Activated naive CD4-positive, alpha-beta T cell treated with anti-CD3 and anti-CD28 coated beads for 36 hours (primary cell): ENCODE results near the gene ZNF585A. TPM values are rescaled to one million over a fixed set of nuclear protein-coding genes. Genes with fewer than 3 reads are reported as not detected.
"Not testable (repeated sequence)": the region's sequence is repeated elsewhere in the genome, so short reads cannot be mapped to it uniquely, and the experiment has no call there.

Experiments used
- CTCF ChIA-PET: fragments of 350-600 bp; sonication (Branson Sonifier 250); formaldehyde crosslinking; loops from one replicate; lab custom pipeline; 2021; ENCODE audit warnings: antibody characterized with exemption; lab: Charles Lee
- DNase-seq: peaks from one replicate; pipeline ENCODE4 v3.0.0-alpha.2; 2020
- H3K27ac Mint-ChIP-seq: one replicate; pipeline ENCODE4 v1.8.0; 2021; ENCODE audit warnings: mild to moderate bottlenecking, mixed read lengths
- H3K27me3 Mint-ChIP-seq: one replicate; pipeline ENCODE4 v1.8.0; 2021; ENCODE audit warnings: low read depth, mixed read lengths
- H3K36me3 Mint-ChIP-seq: one replicate; pipeline ENCODE4 v1.8.0; 2021; ENCODE audit warnings: low read depth, mixed read lengths
- H3K4me1 Mint-ChIP-seq: one replicate; pipeline ENCODE4 v1.8.0; 2021; ENCODE audit warnings: low read depth, mixed read lengths
- H3K4me3 Mint-ChIP-seq: one replicate; pipeline ENCODE4 v1.8.0; 2021; ENCODE audit warnings: mild to moderate bottlenecking, moderate library complexity, mixed read lengths
- H3K9me3 Mint-ChIP-seq: one replicate; pipeline ENCODE4 v1.8.0; 2021; ENCODE audit warnings: mixed read lengths
- intact Hi-C: fragments of 100-400 bp; cut with micrococcal nuclease; formaldehyde crosslinking; loops from one replicate; pipeline ENCODE4 v1.15.1; 2023
- total RNA-seq, 2 experiments: library from RNA; stranded (reverse); gene quantifications; one replicate each; pipeline ENCODE4 v1.2.3, GENCODE V29; 2021

Gene ZNF585A
- 1 to 10 TPM; 8.9 to 9.1 TPM for total RNA-seq

DNA sequence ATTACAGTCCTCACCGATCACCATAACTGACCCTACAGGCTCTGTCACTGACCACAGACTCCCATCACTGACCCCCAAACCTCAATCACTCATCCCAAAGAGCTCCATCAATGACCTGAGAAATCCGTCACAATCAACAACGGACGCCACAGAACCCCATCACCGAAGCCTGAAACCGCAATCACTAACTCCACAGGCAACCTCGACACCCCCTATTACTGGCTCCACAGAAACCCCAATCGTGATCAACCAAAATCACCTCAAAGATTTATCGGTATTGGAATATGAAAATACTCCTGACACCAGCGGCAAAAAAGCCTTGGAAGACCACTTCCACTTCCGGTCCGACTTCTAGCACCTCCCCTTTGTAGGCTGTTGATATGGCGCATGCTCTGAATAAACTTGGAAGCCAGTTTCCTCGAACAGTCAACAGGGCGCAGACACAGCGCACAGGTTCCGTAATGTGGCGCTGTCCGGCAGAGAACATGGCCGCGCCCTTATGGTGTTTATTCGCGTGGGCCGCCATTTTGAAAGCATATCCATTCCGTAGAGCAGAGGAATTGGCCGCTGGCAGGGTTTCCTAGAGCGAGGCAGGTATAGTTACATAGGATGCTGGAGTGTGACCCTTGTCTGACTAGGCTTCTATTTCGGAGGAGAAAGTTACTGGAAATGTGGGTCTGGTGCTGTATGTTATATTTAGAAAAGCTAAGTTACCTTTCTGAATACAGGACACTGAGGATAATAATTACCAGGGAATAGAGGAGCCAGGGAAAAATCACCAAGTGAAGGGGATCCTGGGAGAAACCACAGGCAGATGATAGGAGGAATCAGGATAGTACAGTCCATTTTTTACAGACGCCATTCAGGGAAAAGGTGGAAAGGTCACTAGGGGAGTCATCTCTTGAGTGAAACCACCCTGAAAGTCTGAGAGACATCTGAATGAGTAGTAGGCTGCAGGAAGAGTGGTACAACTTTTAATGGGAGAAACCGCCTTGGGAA, at the start of gene ZNF585A:
Gene ZNF585A, minus strand, starts transcription at position 328 of the 999 bp plus-strand sequence. CDS start 2,785 bp downstream, outside the sequence.
- Mint-ChIP-seq H3K36me3 (peaks cover 30% of the 10 kb centered on the region), H3K4me1 (no peaks in the 10 kb centered on the region), H3K27ac (no peak within 1 kb of the TSS), H3K4me3 (no peak within 1 kb of the TSS), H3K27me3 (no peaks in the 10 kb centered on the region), H3K9me3 (peaks cover 29% of the 10 kb centered on the region)
- peak; percentile 92 for DNase-seq
- CTCF ChIA-PET, result interaction anchor here (0.6 kb wide), 1 partner anchor 8 kb away, joined by 5 read pairs; no protein-coding TSS in a partner anchor
- intact Hi-C loops, result loop anchor here (1.0 to 10.0 kb wide), 8 partner anchors 38 to 684 kb away; partner anchors contain the start of genes ZNF345, ZNF383, ZNF420 and ZNF527

- CTCF ChIA-PET, result interaction anchor here (0.6 kb wide), 1 partner anchor 9 kb away, joined by 6 read pairs; no protein-coding TSS in a partner anchor
- H3K27ac Mint-ChIP-seq, result no peak overlapping the region
- H3K4me3 Mint-ChIP-seq, result no peak overlapping the region
- no peak for DNase-seq
- no peaks in the 10 kb centered on the region for H3K27me3 Mint-ChIP-seq
- H3K36me3 Mint-ChIP-seq, result peaks cover 65% of the 10 kb centered on the region
- intact Hi-C loops, result no loop called here
- peaks cover 25% of the 10 kb centered on the region for H3K9me3 Mint-ChIP-seq
- H3K4me1 Mint-ChIP-seq, result peaks cover 16% of the 10 kb centered on the region
These were observed 48.6 kb upstream of the ZNF585A start for GRCh38 chr19:37221136-37221535.

DNA sequence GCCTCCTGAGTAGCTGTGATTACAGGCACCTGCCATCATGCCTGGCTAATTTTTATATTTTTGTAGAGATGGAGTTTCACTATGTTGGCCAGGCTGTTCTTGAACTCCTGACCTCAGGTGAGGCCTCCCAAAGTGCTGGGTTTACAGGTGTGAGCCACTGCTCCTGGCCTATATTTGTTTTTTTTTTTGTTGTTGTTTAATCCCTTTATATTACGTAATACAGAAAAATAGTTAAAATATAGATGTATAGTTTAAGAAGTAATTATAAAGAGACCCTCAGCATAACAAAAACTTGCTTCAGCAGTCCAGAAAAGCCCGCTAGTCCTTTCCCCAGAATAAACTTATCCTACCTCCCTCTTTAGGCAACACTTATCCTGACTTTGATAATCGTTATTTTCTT, 47.9 kb upstream of the ZNF585A start:
- Mint-ChIP-seq H3K27ac (no peak overlapping the region), H3K36me3 (peaks cover 59% of the 10 kb centered on the region), H3K9me3 (peaks cover 22% of the 10 kb centered on the region), H3K4me1 (peaks cover 16% of the 10 kb centered on the region), H3K4me3 (no peak overlapping the region), H3K27me3 (no peaks in the 10 kb centered on the region)
- intact Hi-C loops, result no loop called here
- DNase-seq, result no peak
- CTCF ChIA-PET, result interaction anchor here (0.6 kb wide), 1 partner anchor 247 kb away, joined by 3 read pairs; no protein-coding TSS in a partner anchor

- CTCF ChIA-PET, result no interaction called here
- DNase-seq, result peak; percentile 51
- peaks cover 46% of the 10 kb centered on the region for H3K36me3 Mint-ChIP-seq
These were observed 46.1 kb upstream of the ZNF585A start for GRCh38 chr19:37218592-37218935.

DNA sequence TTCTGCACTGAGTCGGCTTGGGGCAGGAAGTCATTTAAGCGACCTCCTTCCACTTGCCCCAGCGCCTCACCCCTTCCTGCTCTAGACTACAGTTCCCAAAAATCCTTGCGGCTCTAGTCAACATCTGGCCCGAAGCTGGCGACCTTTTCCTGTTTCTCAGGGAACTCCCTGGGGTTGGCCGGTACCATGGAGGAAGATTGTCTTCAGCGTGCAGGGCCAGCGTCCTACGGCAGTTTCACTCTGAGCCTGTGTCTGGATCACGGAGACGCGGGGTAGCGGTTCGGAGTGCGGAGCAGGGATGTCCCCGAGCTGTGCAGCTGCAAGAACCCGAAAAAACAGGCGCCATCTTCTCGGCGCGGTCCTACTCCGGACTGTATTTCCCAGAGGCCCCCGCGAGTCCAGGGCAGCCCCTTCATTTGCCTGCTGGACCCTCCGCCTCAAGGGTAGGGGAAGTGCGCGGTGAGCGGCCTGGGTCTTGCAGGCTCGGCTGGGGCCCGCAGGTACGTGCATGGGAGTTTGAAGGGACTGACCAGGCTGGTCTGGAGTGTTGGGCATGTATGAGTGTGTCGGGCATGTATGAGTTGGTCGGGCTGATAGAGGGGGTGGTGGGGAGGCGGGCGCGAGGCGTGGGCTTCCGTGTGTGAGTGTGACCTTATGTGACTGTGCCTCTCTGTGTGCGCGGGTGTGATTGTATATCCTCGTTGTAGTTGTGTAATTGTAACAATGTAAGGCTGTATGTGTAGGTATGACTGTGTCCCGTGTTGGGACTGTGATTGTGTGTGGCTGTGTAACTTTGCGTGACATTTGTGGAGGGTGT, 45.5 kb upstream of the ZNF585A start, which contains the start of gene ZNF383:
Gene ZNF383, plus strand, starts transcription at position 440 of the 817 bp plus-strand sequence. CDS start 12,240 bp downstream, outside the sequence.
- Mint-ChIP-seq H3K9me3 (peaks cover 18% of the 10 kb centered on the region), H3K36me3 (peaks cover 43% of the 10 kb centered on the region), H3K27me3 (no peaks in the 10 kb centered on the region), H3K4me3 (peak within 1 kb of the TSS; percentile 88), H3K27ac (peak within 1 kb of the TSS; percentile 92), H3K4me1 (peaks cover 16% of the 10 kb centered on the region)
- intact Hi-C loops, result loop anchor here (1.0 to 10.0 kb wide), 10 partner anchors 8 to 1119 kb away; partner anchors contain the start of genes CATSPERG, ZNF146, ZNF345 and ZNF420
- DNase-seq, result peak; percentile 87
- CTCF ChIA-PET, result no interaction called here

More at GRCh38 chr19:37218592-37218935, 46.1 kb upstream of the ZNF585A start:
- H3K4me1 Mint-ChIP-seq, result peaks cover 16% of the 10 kb centered on the region
- intact Hi-C loops, result loop anchor here (1.0 to 10.0 kb wide), 9 partner anchors 8 to 1119 kb away; partner anchors contain the start of genes CATSPERG, ZNF146, ZNF345 and ZNF420
- peak overlapping the region; percentile 88 for H3K4me3 Mint-ChIP-seq
- H3K27ac Mint-ChIP-seq, result peak overlapping the region; percentile 92
- H3K27me3 Mint-ChIP-seq, result no peaks in the 10 kb centered on the region
- H3K9me3 Mint-ChIP-seq, result peaks cover 20% of the 10 kb centered on the region

GRCh38 chr19:37217480-37217774, 44.9 kb upstream of the ZNF585A start:
- CTCF ChIA-PET, result interaction anchor here (0.8 kb wide), 1 partner anchor 9 kb away, joined by 5 read pairs; no protein-coding TSS in a partner anchor
- no peak for DNase-seq
- Mint-ChIP-seq H3K4me1 (peaks cover 16% of the 10 kb centered on the region), H3K36me3 (peaks cover 41% of the 10 kb centered on the region), H3K27ac (peak overlapping the region; percentile 92), H3K4me3 (peak overlapping the region; percentile 88), H3K27me3 (no peaks in the 10 kb centered on the region), H3K9me3 (peaks cover 16% of the 10 kb centered on the region)
- intact Hi-C loops, result loop anchor here (1.0 to 10.0 kb wide), 5 partner anchors 97 to 1120 kb away; partner anchors contain the start of genes CATSPERG, ZNF146, ZNF345 and ZNF565

GRCh38 chr19:37197768-37198167, 25.3 kb upstream of the ZNF585A start:
- Mint-ChIP-seq H3K27ac (no peak overlapping the region), H3K4me1 (no peaks in the 10 kb centered on the region)

GRCh38 chr19:37197115-37197514, 24.6 kb upstream of the ZNF585A start:
- H3K27ac Mint-ChIP-seq, intact Hi-C loops, H3K4me1 Mint-ChIP-seq, H3K4me3 Mint-ChIP-seq, DNase-seq, H3K27me3 Mint-ChIP-seq, CTCF ChIA-PET: not testable (repeated sequence)
- H3K36me3 Mint-ChIP-seq, result peaks cover 63% of the 10 kb centered on the region
- H3K9me3 Mint-ChIP-seq, result peaks cover 27% of the 10 kb centered on the region

More at GRCh38 chr19:37197768-37198167, 25.3 kb upstream of the ZNF585A start:
- DNase-seq, result no peak
- intact Hi-C loops, result no loop called here
- Mint-ChIP-seq H3K9me3 (peaks cover 29% of the 10 kb centered on the region), H3K27me3 (no peaks in the 10 kb centered on the region), H3K4me3 (no peak overlapping the region), H3K36me3 (peaks cover 65% of the 10 kb centered on the region)
- CTCF ChIA-PET, result no interaction called here

DNA sequence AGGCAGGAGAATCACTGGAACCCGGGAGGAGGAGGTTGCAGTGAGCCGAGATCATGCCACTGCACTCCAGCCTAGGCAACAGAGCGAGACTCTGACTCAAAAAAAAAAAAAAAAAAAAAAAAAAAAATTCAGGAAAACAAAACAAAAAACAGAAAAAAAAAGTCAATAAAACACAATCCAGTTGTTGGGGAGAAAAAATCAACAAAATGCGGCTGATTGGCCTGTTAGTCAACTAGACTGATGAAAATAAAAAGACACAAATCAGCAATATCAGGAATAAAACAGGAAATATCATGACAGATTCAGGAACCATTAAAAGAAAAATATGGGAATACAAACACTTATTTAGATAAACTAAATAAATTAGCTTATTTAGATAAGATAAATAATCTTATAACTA, 22.8 kb upstream of the ZNF585A start:
- Mint-ChIP-seq H3K9me3 (peaks cover 35% of the 10 kb centered on the region), H3K36me3 (peaks cover 65% of the 10 kb centered on the region)
- H3K4me1 Mint-ChIP-seq, intact Hi-C loops, H3K27me3 Mint-ChIP-seq, DNase-seq, H3K27ac Mint-ChIP-seq, CTCF ChIA-PET, H3K4me3 Mint-ChIP-seq: not testable (repeated sequence)

- H3K4me3 Mint-ChIP-seq, H3K27ac Mint-ChIP-seq, CTCF ChIA-PET, H3K27me3 Mint-ChIP-seq, H3K4me1 Mint-ChIP-seq, intact Hi-C loops, DNase-seq: not testable (repeated sequence)
- peaks cover 73% of the 10 kb centered on the region for H3K36me3 Mint-ChIP-seq
- peaks cover 63% of the 10 kb centered on the region for H3K9me3 Mint-ChIP-seq
These were observed 13.6 kb upstream of the ZNF585A start for GRCh38 chr19:37186071-37186470.

DNA sequence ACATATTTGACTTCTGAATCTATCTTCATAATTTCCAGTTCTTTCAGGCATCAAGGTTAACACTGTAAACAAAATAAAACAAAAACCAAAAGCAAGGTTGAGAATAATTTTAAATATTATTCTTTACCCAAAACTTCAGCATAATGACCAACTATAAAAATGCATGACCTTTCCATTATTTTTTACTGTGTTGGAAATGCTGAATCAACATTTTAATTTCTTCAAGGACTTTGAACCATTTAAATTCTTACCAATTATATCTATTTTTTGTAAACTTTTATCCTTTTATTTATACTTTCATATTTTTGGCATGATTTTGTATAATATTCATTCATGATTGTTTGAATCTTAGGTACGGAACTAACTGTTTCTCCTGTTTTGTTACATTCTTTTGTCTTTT, 6.9 kb downstream of the ZNF585A start:
- Mint-ChIP-seq H3K4me3 (no peak overlapping the region), H3K27ac (no peak overlapping the region), H3K4me1 (no peaks in the 10 kb centered on the region), H3K36me3 (peaks cover 79% of the 10 kb centered on the region), H3K9me3 (peaks cover 50% of the 10 kb centered on the region), H3K27me3 (no peaks in the 10 kb centered on the region)
- CTCF ChIA-PET, result no interaction called here
- no peak for DNase-seq
- intact Hi-C loops, result no loop called here

DNA sequence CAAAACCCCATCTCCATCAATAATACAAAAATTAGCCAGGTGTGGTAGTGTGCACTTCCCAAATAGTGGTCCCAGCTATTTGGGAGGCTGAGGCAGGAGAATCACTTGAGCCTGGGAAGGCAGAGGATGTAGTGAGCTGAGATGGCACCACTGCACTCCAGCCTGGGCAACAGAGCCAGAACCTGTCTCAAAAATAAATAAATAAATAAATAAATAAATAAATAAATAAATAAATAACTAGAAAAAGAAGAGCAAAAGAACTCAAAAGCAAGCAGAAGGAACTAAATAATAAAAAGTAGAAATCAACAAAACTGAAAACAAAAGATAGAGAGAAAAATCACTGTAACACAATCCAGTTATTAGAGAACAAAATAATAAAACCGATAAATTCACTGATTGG, 12.3 kb downstream of the ZNF585A start:
- peaks cover 85% of the 10 kb centered on the region for H3K36me3 Mint-ChIP-seq

More for the DNA sequence above, 12.3 kb downstream of the ZNF585A start:
- no peak for DNase-seq
- Mint-ChIP-seq H3K27ac (no peak overlapping the region), H3K4me3 (no peak overlapping the region), H3K9me3 (peaks cover 53% of the 10 kb centered on the region), H3K4me1 (no peaks in the 10 kb centered on the region), H3K27me3 (no peaks in the 10 kb centered on the region)
- CTCF ChIA-PET, result no interaction called here
- intact Hi-C loops, result no loop called here
